PC-9 (cell line): ENCODE measurements around the gene FUT6.

Experiments used
- CTCF ChIP-seq: fragments of 200-600 bp; sonication (generic); conservative IDR thresholded peaks from 2 replicates; pipeline ENCODE4 v1.6.1; 2017; ENCODE audit warnings: mixed run types, antibody characterized with exemption, mild to moderate bottlenecking, moderate library complexity
- EZH2 ChIP-seq: fragments of 200-600 bp; sonication (generic); IDR thresholded peaks from 2 replicates; pipeline ENCODE4 v1.8.0; 2017; ENCODE audit warnings: antibody characterized with exemption, low read depth

- TF ChIP-seq CTCF (no peak), EZH2 (no peak)
These were observed 14.3 kb downstream of the FUT6 start for GRCh38 chr19:5825178-5825577.
